ENCODE data around the gene KISS1. TPM values are rescaled to one million over a fixed set of nuclear protein-coding genes. Genes with fewer than 3 reads are reported as not detected.
A peak's percentile ranks its signal among the peaks of the same experiment; 100 is the strongest.

The KISS1 gene
- total RNA-seq, 4 donors from 2014 or later: not detected

DNA sequence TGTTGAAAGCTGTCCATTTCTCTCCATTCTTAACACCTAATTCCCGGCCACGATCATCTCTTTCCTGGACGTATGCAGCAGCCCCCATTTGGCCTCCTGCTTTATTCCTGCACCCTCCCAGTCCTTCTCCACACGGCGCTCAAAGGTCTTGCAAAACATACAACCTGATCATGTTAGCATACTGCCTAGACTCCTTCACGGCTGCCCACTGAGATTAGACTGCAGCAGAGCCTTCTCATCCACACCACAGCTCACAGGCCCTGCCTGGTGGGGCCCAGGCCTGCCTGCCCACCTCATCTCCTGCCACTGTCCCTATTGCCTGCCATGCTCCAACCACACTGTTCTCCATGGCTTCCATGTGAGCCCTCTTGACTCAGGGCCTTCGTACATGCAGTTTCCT is 14.8 kb upstream of the KISS1 start:
- Histone ChIP-seq H3K4me3 (replicated peaks in 1 of 3) (no peak overlapping the region), H3K27me3 (no peaks in the 10 kb centered on the region), H3K9me3 (no peaks in the 10 kb centered on the region), H3K4me1 (peaks cover 0 to 11% of the 10 kb centered on the region in 2 donors), H3K27ac (no peak overlapping the region), H3K36me3 (no peaks in the 10 kb centered on the region)
- DNase-seq: no peak
- intact Hi-C loops (cut with DNase I): loop anchor here (5.0 kb wide), 1 partner anchor 151 kb away; no protein-coding TSS in a partner anchor
- 79 to 84% methylated on average over 7 of the region's 7 CpGs for WGBS, 2 donors
- TF ChIP-seq, protein P1, sequence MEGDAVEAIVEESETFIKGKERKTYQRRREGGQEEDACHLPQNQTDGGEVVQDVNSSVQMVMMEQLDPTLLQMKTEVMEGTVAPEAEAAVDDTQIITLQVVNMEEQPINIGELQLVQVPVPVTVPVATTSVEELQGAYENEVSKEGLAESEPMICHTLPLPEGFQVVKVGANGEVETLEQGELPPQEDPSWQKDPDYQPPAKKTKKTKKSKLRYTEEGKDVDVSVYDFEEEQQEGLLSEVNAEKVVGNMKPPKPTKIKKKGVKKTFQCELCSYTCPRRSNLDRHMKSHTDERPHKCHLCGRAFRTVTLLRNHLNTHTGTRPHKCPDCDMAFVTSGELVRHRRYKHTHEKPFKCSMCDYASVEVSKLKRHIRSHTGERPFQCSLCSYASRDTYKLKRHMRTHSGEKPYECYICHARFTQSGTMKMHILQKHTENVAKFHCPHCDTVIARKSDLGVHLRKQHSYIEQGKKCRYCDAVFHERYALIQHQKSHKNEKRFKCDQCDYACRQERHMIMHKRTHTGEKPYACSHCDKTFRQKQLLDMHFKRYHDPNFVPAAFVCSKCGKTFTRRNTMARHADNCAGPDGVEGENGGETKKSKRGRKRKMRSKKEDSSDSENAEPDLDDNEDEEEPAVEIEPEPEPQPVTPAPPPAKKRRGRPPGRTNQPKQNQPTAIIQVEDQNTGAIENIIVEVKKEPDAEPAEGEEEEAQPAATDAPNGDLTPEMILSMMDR (IDR thresholded peaks at IDR 0.05): no peak
- TF ChIP-seq POLR2A (IDR thresholded peaks at IDR 0.05): no peak

DNA sequence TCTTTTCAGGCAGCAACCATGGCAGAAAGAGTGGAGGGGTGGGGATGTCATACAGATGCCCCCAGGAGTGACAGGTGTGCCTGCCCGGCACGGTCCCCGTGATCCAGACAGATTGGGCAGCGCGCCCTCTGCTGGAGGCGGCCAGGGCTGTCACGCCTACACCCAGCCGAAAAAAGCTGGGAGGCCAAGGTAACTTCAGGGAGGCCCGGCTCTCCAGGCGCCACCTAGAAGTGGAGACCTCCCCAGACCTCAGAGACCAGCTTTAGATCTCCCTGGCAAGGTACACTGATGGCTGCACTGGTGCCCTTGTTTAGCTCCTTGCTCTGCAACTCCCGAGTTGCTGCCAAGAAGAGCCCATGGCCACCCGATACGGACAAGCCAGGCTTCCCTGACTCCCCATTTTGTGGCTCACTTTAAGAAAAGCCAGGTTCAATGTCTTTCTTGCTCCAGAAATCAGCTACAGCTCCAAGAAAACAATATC is 10.9 kb upstream of the KISS1 start:
- Histone ChIP-seq H3K27ac (no peak overlapping the region), H3K4me3 (replicated peaks in 1 of 3) (no peak overlapping the region), H3K9me3 (no peaks in the 10 kb centered on the region), H3K4me1 (no peaks in the 10 kb centered on the region), H3K36me3 (no peaks in the 10 kb centered on the region), H3K27me3 (no peaks in the 10 kb centered on the region)
- intact Hi-C loops (cut with DNase I): no loop called here
- peak; percentile 67 to 72 for DNase-seq
- WGBS, 2 donors: 23 to 41% methylated on average over 6 to 10 of the region's 13 CpGs
- no peak for TF ChIP-seq POLR2A (IDR thresholded peaks at IDR 0.05)
- TF ChIP-seq, protein P1 (IDR thresholded peaks at IDR 0.05): peak; percentile 57 to 94 (median 78)

DNA sequence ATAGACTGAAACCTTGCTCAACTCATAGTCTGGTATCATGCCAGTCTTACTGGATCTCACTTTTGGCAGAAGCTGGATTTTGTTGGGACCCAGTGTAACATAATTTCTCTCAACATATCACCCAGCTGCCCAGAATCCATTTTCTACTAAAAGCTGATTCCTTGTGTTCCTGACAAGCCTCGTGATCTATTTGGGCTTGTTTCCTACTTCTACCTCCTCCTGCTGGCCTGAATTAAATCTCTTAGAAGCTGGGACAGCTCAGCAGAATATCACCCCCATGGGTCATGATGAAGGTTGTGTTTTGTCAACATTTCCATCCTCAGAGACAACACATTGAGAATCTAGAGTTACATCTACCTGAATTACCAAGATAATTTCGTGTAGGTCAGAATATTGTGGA is 9.8 kb upstream of the KISS1 start:
- TF ChIP-seq, protein P1 (IDR thresholded peaks at IDR 0.05): no peak
- TF ChIP-seq POLR2A (IDR thresholded peaks at IDR 0.05): no peak
- H3K36me3 ChIP-seq: no peaks in the 10 kb centered on the region
- no peak overlapping the region for H3K4me3 ChIP-seq (replicated peaks in 1 of 3)
- no peaks in the 10 kb centered on the region for H3K4me1 ChIP-seq
- 63 to 65% methylated on average over 2 of the region's 2 CpGs for WGBS, 2 donors
- no peaks in the 10 kb centered on the region for H3K9me3 ChIP-seq
- no peaks in the 10 kb centered on the region for H3K27me3 ChIP-seq
- DNase-seq: no peak
- intact Hi-C loops (cut with DNase I): no loop called here
- no peak overlapping the region for H3K27ac ChIP-seq

DNA sequence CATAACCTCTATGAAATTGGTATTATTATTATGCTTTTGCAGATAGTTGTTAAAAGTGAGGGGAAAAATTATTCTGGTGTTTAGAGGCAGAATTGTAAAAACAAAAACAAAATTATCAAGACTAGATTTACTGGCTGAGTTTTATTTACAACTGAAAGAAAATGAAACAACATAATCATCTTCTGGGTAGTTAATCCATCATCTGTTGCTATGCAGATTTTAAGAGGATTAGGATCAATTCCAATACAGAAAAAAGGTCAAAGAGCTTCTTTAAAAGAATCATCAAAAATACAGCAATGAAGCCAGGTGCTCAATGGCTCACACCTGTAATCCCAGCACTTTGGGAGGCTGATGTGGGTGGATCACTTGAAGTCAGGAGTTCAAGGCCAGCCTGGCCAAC is 9.2 kb upstream of the KISS1 start:
- H3K27ac ChIP-seq: no peak overlapping the region
- H3K4me3 ChIP-seq (replicated peaks in 1 of 3): no peak overlapping the region
- no peak for DNase-seq
- intact Hi-C loops (cut with DNase I): no loop called here
- H3K27me3 ChIP-seq: no peaks in the 10 kb centered on the region
- TF ChIP-seq POLR2A (IDR thresholded peaks at IDR 0.05): no peak
- TF ChIP-seq, protein P1 (IDR thresholded peaks at IDR 0.05): no peak
- H3K36me3 ChIP-seq: no peaks in the 10 kb centered on the region
- H3K9me3 ChIP-seq: no peaks in the 10 kb centered on the region
- no peaks in the 10 kb centered on the region for H3K4me1 ChIP-seq

DNA sequence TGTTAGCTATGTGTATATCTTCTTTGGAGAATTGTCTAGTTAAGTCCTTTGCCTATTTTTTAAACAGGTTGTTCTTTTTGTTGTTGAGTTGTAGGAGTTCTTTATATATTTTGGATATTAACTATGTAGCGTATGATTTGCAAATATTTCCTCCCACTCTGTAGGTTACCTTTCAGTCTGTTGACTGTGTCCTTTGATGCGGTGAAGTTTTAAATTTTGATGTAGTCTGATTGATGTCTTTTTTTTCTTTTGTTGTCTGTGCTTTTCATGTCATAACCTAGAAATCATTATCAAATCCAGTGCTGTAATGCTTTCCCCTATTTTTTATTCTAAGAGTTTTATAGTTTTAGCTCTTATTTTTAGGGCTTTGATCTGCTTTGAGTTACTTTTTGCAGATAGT is 8.7 kb upstream of the KISS1 start:
- no peaks in the 10 kb centered on the region for H3K9me3 ChIP-seq
- no peaks in the 10 kb centered on the region for H3K36me3 ChIP-seq
- H3K4me1 ChIP-seq: no peaks in the 10 kb centered on the region
- H3K4me3 ChIP-seq (replicated peaks in 1 of 3): no peak overlapping the region
- TF ChIP-seq, protein P1 (IDR thresholded peaks at IDR 0.05): no peak
- no peak for TF ChIP-seq POLR2A (IDR thresholded peaks at IDR 0.05)
- intact Hi-C loops (cut with DNase I): no loop called here
- H3K27ac ChIP-seq: no peak overlapping the region
- DNase-seq: no peak
- WGBS, 2 donors: 92% methylated on average over 2 of the region's 2 CpGs
- H3K27me3 ChIP-seq: no peaks in the 10 kb centered on the region
